MM.1S (cell line): Measurements from ENCODE around the gene ZNF575.

ENCODE experiments used
- DNase-seq: peaks from one replicate; pipeline ENCODE4 v3.0.0-alpha.2; 2015
- H2AFZ ChIP-seq: fragments of 300-600 bp; sonication (generic); 2 replicates; pipeline ENCODE4 v1.6.0; 2016; ENCODE audit warnings: antibody characterized with exemption, low read length
- H3F3A ChIP-seq: fragments of 300-600 bp; sonication (generic); 2 replicates; pipeline ENCODE4 v1.6.1; 2016; ENCODE audit warnings: mild to moderate bottlenecking, antibody characterized with exemption, low read length, moderate library complexity, mixed read lengths; ENCODE audit not compliant: insufficient read depth
- H3K27ac ChIP-seq: fragments of 300-600 bp; sonication (generic); 2 replicates; pipeline ENCODE4 v1.5.1; 2016; ENCODE audit warnings: mild to moderate bottlenecking, low read length
- H3K27me3 ChIP-seq: fragments of 300-600 bp; sonication (generic); replicated peaks from 2 replicates; pipeline ENCODE4 v1.6.0; 2016; ENCODE audit warnings: low read length; ENCODE audit not compliant: insufficient read depth
- H3K36me3 ChIP-seq: fragments of 300-600 bp; sonication (generic); replicated peaks from 2 replicates; pipeline ENCODE4 v1.6.1; 2016; ENCODE audit warnings: mild to moderate bottlenecking, low read length, mixed read lengths; ENCODE audit not compliant: insufficient read depth
- H3K4me1 ChIP-seq: fragments of 300-600 bp; sonication (generic); 2 replicates; pipeline ENCODE4 v1.6.1; 2016; ENCODE audit warnings: low read length, mixed read lengths
- H3K4me2 ChIP-seq: fragments of 300-600 bp; sonication (generic); 2 replicates; pipeline ENCODE4 v1.6.0; 2016; ENCODE audit warnings: low read depth, low read length
- H3K4me3 ChIP-seq: fragments of 300-600 bp; sonication (generic); 2 replicates; pipeline ENCODE4 v1.5.1; 2016; ENCODE audit warnings: low read length, mixed read lengths
- H3K79me2 ChIP-seq: fragments of 300-600 bp; sonication (generic); 2 replicates; pipeline ENCODE4 v1.6.1; 2016; ENCODE audit warnings: mixed run types, low read length, mixed read lengths
- H3K9ac ChIP-seq: fragments of 300-600 bp; sonication (generic); 2 replicates; pipeline ENCODE4 v1.6.1; 2016; ENCODE audit warnings: low read length, mixed read lengths
- H3K9me2 ChIP-seq: fragments of 300-600 bp; sonication (generic); replicated peaks from 2 replicates; pipeline ENCODE4 v1.6.1; 2016; ENCODE audit warnings: mild to moderate bottlenecking, low read length, mixed read lengths; ENCODE audit not compliant: insufficient read depth
- H3K9me3 ChIP-seq: fragments of 300-600 bp; sonication (generic); replicated peaks from 2 replicates; pipeline ENCODE4 v1.6.1; 2016; ENCODE audit warnings: mild to moderate bottlenecking, low read length, mixed read lengths; ENCODE audit not compliant: insufficient read depth
- H4K20me1 ChIP-seq: fragments of 300-600 bp; sonication (generic); 2 replicates; pipeline ENCODE4 v1.6.1; 2016; ENCODE audit warnings: mild to moderate bottlenecking, low read length, moderate library complexity, mixed read lengths; ENCODE audit not compliant: insufficient read depth
- EZH2 ChIP-seq: fragments of 300-600 bp; sonication (generic); optimal IDR thresholded peaks from 2 replicates; pipeline ENCODE3; 2017; ENCODE audit warnings: low read depth, mild to moderate bottlenecking, antibody characterized with exemption, low read length, mixed read lengths
- EZH2phosphoT487 ChIP-seq: fragments of 300-600 bp; sonication (generic); IDR thresholded peaks from 2 replicates; pipeline ENCODE4 v1.6.1; 2018; ENCODE audit warnings: antibody characterized with exemption, low read length
- TF ChIP-seq, protein P1 (sequence below): fragments of 300-600 bp; sonication (generic); IDR thresholded peaks from 2 replicates; pipeline ENCODE4 v1.5.1; 2016; ENCODE audit warnings: antibody characterized with exemption, low read length, mixed read lengths

Gene ZNF575

GRCh38 chr19:43532962-43533545, at the start of gene ZNF575:
TSS of gene ZNF575 (plus strand) at chr19:43533188. CDS start at chr19:43534423, 1,235 bp downstream.
- Histone ChIP-seq H3K4me2 (peak within 1 kb of the TSS; percentile 87), H2AFZ (peak within 1 kb of the TSS; percentile 80)
- TF ChIP-seq, protein P1, sequence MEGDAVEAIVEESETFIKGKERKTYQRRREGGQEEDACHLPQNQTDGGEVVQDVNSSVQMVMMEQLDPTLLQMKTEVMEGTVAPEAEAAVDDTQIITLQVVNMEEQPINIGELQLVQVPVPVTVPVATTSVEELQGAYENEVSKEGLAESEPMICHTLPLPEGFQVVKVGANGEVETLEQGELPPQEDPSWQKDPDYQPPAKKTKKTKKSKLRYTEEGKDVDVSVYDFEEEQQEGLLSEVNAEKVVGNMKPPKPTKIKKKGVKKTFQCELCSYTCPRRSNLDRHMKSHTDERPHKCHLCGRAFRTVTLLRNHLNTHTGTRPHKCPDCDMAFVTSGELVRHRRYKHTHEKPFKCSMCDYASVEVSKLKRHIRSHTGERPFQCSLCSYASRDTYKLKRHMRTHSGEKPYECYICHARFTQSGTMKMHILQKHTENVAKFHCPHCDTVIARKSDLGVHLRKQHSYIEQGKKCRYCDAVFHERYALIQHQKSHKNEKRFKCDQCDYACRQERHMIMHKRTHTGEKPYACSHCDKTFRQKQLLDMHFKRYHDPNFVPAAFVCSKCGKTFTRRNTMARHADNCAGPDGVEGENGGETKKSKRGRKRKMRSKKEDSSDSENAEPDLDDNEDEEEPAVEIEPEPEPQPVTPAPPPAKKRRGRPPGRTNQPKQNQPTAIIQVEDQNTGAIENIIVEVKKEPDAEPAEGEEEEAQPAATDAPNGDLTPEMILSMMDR, result no peak
- TF ChIP-seq EZH2phosphoT487 (no peak), EZH2 (no peak)

GRCh38 chr19:43483281-43483680, 49.7 kb upstream of the ZNF575 start:
- Histone ChIP-seq H3K9ac (no peak overlapping the region), H3K9me2 (no peaks in the 10 kb centered on the region), H3K36me3 (no peaks in the 10 kb centered on the region), H4K20me1 (no peaks in the 10 kb centered on the region), H3K79me2 (no peaks in the 10 kb centered on the region), H3F3A (no peaks in the 10 kb centered on the region), H3K4me1 (no peaks in the 10 kb centered on the region), H3K27ac (no peak overlapping the region), H3K4me3 (no peak overlapping the region), H3K27me3 (no peaks in the 10 kb centered on the region), H3K9me3 (no peaks in the 10 kb centered on the region), H2AFZ (no peak overlapping the region), H3K4me2 (no peak overlapping the region)
- TF ChIP-seq EZH2 (no peak), EZH2phosphoT487 (no peak)
- TF ChIP-seq, protein P1, result no peak
- no peak for DNase-seq

More at GRCh38 chr19:43532962-43533545, at the start of gene ZNF575:
- H3K9me3 ChIP-seq, result no peaks in the 10 kb centered on the region
- no peaks in the 10 kb centered on the region for H3K79me2 ChIP-seq
- no peaks in the 10 kb centered on the region for H4K20me1 ChIP-seq
- no peaks in the 10 kb centered on the region for H3K27me3 ChIP-seq
- DNase-seq, result peak; percentile 92
- peak within 1 kb of the TSS; percentile 73; the same call in 1 of the 2 replicates for H3K27ac ChIP-seq
- no peaks in the 10 kb centered on the region for H3K9me2 ChIP-seq
- peak within 1 kb of the TSS; percentile 51; the same call in 1 of the 2 replicates for H3K9ac ChIP-seq
- peaks cover 32% of the 10 kb centered on the region for H3F3A ChIP-seq
- peak within 1 kb of the TSS; percentile 67 for H3K4me3 ChIP-seq
- H3K4me1 ChIP-seq, result no peaks in the 10 kb centered on the region
- no peaks in the 10 kb centered on the region for H3K36me3 ChIP-seq

DNA sequence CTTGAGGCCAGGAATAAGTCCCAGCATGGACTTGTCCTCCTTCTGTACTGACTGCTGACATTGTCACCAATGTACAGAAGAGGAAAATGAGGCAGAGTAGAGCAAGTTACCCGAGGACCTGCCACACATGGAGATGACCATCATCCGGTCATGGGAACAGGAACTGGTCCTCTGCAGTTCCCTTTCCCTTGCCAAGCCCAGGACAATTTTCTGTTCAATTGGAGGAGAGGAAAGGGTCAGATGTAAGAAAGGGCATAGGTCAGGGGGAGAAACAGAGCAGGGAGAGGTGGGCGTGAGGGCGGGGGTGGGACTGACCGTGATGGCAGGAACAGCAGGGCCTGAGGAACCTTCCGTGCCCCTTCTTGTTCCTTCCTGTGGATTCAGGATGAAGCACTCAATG, 47.0 kb upstream of the ZNF575 start:
- no peak overlapping the region for H2AFZ ChIP-seq
- H3K4me2 ChIP-seq, result no peak overlapping the region
- H3K4me3 ChIP-seq, result no peak overlapping the region
- no peaks in the 10 kb centered on the region for H3K27me3 ChIP-seq
- no peaks in the 10 kb centered on the region for H3K9me2 ChIP-seq
- DNase-seq, result no peak
- no peaks in the 10 kb centered on the region for H3K9me3 ChIP-seq
- no peaks in the 10 kb centered on the region for H3F3A ChIP-seq
- no peak overlapping the region for H3K9ac ChIP-seq
- H3K27ac ChIP-seq, result no peak overlapping the region
- no peaks in the 10 kb centered on the region for H3K4me1 ChIP-seq
- TF ChIP-seq EZH2 (no peak), EZH2phosphoT487 (no peak)
- TF ChIP-seq, protein P1, result no peak
- H3K79me2 ChIP-seq, result no peaks in the 10 kb centered on the region
- no peaks in the 10 kb centered on the region for H3K36me3 ChIP-seq
- no peaks in the 10 kb centered on the region for H4K20me1 ChIP-seq
